OCI-LY7 (cell line): ENCODE results near the gene CCDC73. TPM values are rescaled to one million over a fixed set of nuclear protein-coding genes. Genes with fewer than 3 reads are reported as not detected.
A peak's percentile ranks its signal among the peaks of the same experiment; 100 is the strongest.

Source experiments
- BruUV-seq: library from RNA; stranded (reverse); fragments of 400-500 nt; replicated peaks from 2 replicates; lab custom pipeline; 2021; lab: Mats Ljungman, UMichigan
- CTCF ChIA-PET: fragments of 300-600 bp; sonication (Branson Sonifier 250); formaldehyde crosslinking; loops from one replicate; lab custom pipeline; 2022; ENCODE audit warnings: antibody characterized with exemption; ENCODE audit not compliant: unreplicated experiment; lab: Charles Lee
- POLR2A ChIA-PET: fragments of 300-600 bp; sonication (Branson Sonifier 250); formaldehyde crosslinking; loops from one replicate; lab custom pipeline; 2022; ENCODE audit warnings: antibody characterized with exemption; lab: Charles Lee
- DNase-seq: peaks from one replicate; pipeline ENCODE4 v3.0.0-alpha.2; 2015; ENCODE audit warnings: low spot score
- H2AFZ ChIP-seq: fragments of 200-600 bp; sonication (generic), shearing (Covaris generic); 2 replicates; pipeline ENCODE4 v1.6.1; 2014; ENCODE audit warnings: mild to moderate bottlenecking, antibody characterized with exemption, low read length, moderate library complexity
- H3K27ac ChIP-seq: fragments of 200-600 bp; sonication (generic); 2 replicates; pipeline ENCODE4 v1.5.1; 2014; ENCODE audit warnings: mixed run types, low read depth, mild to moderate bottlenecking, moderate library complexity, low read length, inconsistent platforms; ENCODE audit not compliant: poor library complexity, severe bottlenecking
- H3K36me3 ChIP-seq: fragments of 200-600 bp; sonication (generic); 2 replicates; pipeline ENCODE4 v1.6.1; 2014; ENCODE audit warnings: mild to moderate bottlenecking, antibody characterized with exemption, low read length, moderate library complexity, mixed read lengths; ENCODE audit not compliant: insufficient read depth
- H3K4me1 ChIP-seq: fragments of 200-600 bp; sonication (generic); 2 replicates; pipeline ENCODE4 v1.5.1; 2014; ENCODE audit warnings: mild to moderate bottlenecking, low read length; ENCODE audit not compliant: insufficient read depth, poor library complexity, severe bottlenecking
- H3K4me2 ChIP-seq: fragments of 200-600 bp; sonication (generic); 2 replicates; pipeline ENCODE4 v1.6.1; 2014; ENCODE audit warnings: mild to moderate bottlenecking, low read length
- H3K4me3 ChIP-seq: fragments of 200-600 bp; sonication (generic); 2 replicates; pipeline ENCODE4 v1.5.1; 2014; ENCODE audit warnings: mild to moderate bottlenecking, low read depth, low read length; ENCODE audit not compliant: poor library complexity, severe bottlenecking
- H3K79me2 ChIP-seq: fragments of 200-600 bp; sonication (generic); 2 replicates; pipeline ENCODE4 v1.6.1; 2016; ENCODE audit warnings: low read depth, mild to moderate bottlenecking, low read length, moderate library complexity, mixed read lengths; ENCODE audit not compliant: insufficient read depth
- H3K9me2 ChIP-seq: fragments of 200-600 bp; sonication (generic); 2 replicates; pipeline ENCODE4 v1.6.1; 2016; ENCODE audit warnings: mild to moderate bottlenecking, low read length, mixed read lengths; ENCODE audit not compliant: insufficient read depth
- H3K9me3 ChIP-seq: fragments of 200-600 bp; sonication (generic); 2 replicates; pipeline ENCODE4 v1.6.1; 2014; ENCODE audit warnings: mild to moderate bottlenecking, mixed run types, low read length, mixed read lengths
- H4K20me1 ChIP-seq: fragments of 200-600 bp; sonication (generic); 2 replicates; pipeline ENCODE4 v1.6.1; 2014; ENCODE audit warnings: mild to moderate bottlenecking, antibody characterized with exemption, low read length, moderate library complexity, mixed read lengths; ENCODE audit not compliant: insufficient read depth
- EZH2phosphoT487 ChIP-seq: fragments of 200-600 bp; sonication (generic); IDR thresholded peaks from 2 replicates; pipeline ENCODE4 v1.6.1; 2018; ENCODE audit warnings: low read depth, borderline replicate concordance, mild to moderate bottlenecking, mixed run types, antibody characterized with exemption, low read length, moderate library complexity, mixed read lengths
- intact Hi-C: fragments of 100-400 bp; cut with micrococcal nuclease; formaldehyde crosslinking; loops from one replicate; pipeline ENCODE4 v1.10.0; 2022; ENCODE audit not compliant: unreplicated experiment
- total RNA-seq, 2 experiments: library from RNA; depleted of rRNA in 1 of 2; stranded (reverse); fragments of >200 nt in 1 of 2; shearing (Covaris generic) in 1 of 2; gene quantifications; 2 replicates each; pipeline ENCODE4 v1.2.3, GENCODE V29; 2014 to 2022
- TF ChIP-seq, protein P1 (sequence below): fragments of 200-600 bp; sonication (generic); conservative IDR thresholded peaks from 2 replicates; pipeline ENCODE4 v1.5.1; 2014; ENCODE audit warnings: mild to moderate bottlenecking, antibody characterized with exemption, low read length, moderate library complexity, mixed read lengths

CCDC73 gene
- total RNA-seq, 2 experiments from 2014 or later = not detected

DNA sequence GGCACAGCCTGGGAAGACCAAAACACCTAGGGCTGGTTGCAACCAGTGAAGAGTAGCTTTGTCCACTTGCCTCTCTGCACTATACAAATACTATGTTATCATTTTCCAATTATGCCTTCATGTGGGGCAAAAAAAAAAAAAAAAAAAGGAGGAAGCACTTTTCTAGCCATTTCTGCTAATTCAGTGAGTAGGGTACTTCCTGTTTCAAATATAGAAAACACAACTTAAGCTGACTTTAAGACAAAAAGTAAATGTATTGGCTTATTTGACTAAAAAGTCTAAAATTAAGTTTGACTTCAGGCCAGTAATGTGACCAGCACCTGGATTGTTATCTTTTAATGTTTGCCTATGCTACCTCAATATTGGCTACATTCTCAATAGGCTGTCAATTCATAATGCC is 15.3 kb downstream of the CCDC73 start:
- no TSS peak for BruUV-seq
- Histone ChIP-seq H3K9me2 (no peaks in the 10 kb centered on the region), H3K27ac (no peak overlapping the region), H4K20me1 (no peaks in the 10 kb centered on the region), H3K4me3 (no peak overlapping the region), H3K4me1 (peaks cover 11% of the 10 kb centered on the region), H3K79me2 (no peaks in the 10 kb centered on the region), H3K36me3 (no peaks in the 10 kb centered on the region), H3K9me3 (no peaks in the 10 kb centered on the region), H2AFZ (peak overlapping the region; percentile 51), H3K4me2 (peak overlapping the region; percentile 38)
- DNase-seq = peak; percentile 9
- CTCF ChIA-PET = no interaction called here
- TF ChIP-seq, protein P1, sequence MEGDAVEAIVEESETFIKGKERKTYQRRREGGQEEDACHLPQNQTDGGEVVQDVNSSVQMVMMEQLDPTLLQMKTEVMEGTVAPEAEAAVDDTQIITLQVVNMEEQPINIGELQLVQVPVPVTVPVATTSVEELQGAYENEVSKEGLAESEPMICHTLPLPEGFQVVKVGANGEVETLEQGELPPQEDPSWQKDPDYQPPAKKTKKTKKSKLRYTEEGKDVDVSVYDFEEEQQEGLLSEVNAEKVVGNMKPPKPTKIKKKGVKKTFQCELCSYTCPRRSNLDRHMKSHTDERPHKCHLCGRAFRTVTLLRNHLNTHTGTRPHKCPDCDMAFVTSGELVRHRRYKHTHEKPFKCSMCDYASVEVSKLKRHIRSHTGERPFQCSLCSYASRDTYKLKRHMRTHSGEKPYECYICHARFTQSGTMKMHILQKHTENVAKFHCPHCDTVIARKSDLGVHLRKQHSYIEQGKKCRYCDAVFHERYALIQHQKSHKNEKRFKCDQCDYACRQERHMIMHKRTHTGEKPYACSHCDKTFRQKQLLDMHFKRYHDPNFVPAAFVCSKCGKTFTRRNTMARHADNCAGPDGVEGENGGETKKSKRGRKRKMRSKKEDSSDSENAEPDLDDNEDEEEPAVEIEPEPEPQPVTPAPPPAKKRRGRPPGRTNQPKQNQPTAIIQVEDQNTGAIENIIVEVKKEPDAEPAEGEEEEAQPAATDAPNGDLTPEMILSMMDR = no peak
- no peak for TF ChIP-seq EZH2phosphoT487
- POLR2A ChIA-PET = interaction anchor here (0.6 to 1.4 kb wide), 7 partner anchors 9 to 1449 kb away, joined by 3 to 7 read pairs (median 4); no protein-coding TSS in a partner anchor
- intact Hi-C loops = no loop called here

DNA sequence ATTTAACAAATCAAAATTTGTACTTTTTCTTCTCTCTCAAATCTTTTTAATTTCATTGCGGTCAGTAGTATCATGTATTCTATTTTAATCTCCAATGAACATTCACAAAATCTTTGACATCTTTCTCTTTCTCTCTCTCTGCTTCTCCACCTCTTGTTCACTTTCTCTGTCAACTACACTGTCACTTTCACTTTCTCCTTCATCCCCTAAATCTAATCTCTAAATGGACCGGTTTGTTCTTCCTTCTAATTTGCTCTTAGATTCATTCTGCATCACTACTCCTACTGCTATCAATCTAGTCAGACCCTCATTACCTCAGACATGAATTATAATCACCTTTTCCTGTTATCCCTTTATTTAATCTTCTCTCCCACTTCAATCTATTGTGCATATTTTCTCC is 18.6 kb downstream of the CCDC73 start:
- H3K36me3 ChIP-seq = no peaks in the 10 kb centered on the region
- no peak for TF ChIP-seq EZH2phosphoT487
- TF ChIP-seq, protein P1 = no peak
- H3K4me1 ChIP-seq = peaks cover 11% of the 10 kb centered on the region
- no peaks in the 10 kb centered on the region for H3K79me2 ChIP-seq
- H3K4me3 ChIP-seq = no peak overlapping the region
- BruUV-seq = no TSS peak
- intact Hi-C loops = no loop called here
- POLR2A ChIA-PET = no interaction called here
- H4K20me1 ChIP-seq = no peaks in the 10 kb centered on the region
- CTCF ChIA-PET = no interaction called here
- no peak for DNase-seq
- no peak overlapping the region for H2AFZ ChIP-seq
- H3K9me2 ChIP-seq = no peaks in the 10 kb centered on the region
- no peak overlapping the region for H3K27ac ChIP-seq
- H3K9me3 ChIP-seq = no peaks in the 10 kb centered on the region
- no peak overlapping the region for H3K4me2 ChIP-seq

DNA sequence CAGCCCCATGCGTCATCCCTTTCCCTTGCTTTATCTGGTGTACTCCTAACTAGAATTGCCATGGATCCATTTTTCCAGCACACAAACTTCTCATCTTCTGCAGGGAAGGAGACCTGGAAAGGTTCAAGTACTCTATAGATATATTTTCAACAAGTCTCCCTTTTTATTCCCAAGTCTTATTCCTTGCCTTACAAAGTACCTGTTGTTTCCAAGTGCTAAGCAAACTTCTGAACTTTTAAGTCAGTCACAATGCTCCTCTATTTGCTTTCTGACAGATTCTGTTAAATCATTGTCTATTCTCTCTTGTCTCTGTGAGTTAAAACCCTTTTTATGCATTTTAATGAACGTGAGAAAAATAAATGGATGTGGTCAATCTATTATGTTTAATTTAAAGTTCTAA is 20.4 kb downstream of the CCDC73 start:
- no peak overlapping the region for H3K4me3 ChIP-seq
- no peak overlapping the region for H3K27ac ChIP-seq
- intact Hi-C loops = no loop called here
- no peak overlapping the region for H3K4me2 ChIP-seq
- no peak for DNase-seq
- H4K20me1 ChIP-seq = no peaks in the 10 kb centered on the region
- no peaks in the 10 kb centered on the region for H3K9me3 ChIP-seq
- no peaks in the 10 kb centered on the region for H3K79me2 ChIP-seq
- no peak overlapping the region for H2AFZ ChIP-seq
- ChIA-PET CTCF (no interaction called here), POLR2A (no interaction called here)
- H3K36me3 ChIP-seq = no peaks in the 10 kb centered on the region
- H3K9me2 ChIP-seq = no peaks in the 10 kb centered on the region
- peaks cover 6% of the 10 kb centered on the region for H3K4me1 ChIP-seq
- TF ChIP-seq, protein P1 = no peak
- no peak for TF ChIP-seq EZH2phosphoT487
- no TSS peak for BruUV-seq
